Spleen (tissue), 11 donors: ENCODE measurements around the gene ODF2. TPM values are rescaled to one million over a fixed set of nuclear protein-coding genes. Genes with fewer than 3 reads are reported as not detected.

Experiments used
- DNase-seq: peaks from one replicate; pipeline ENCODE4 v3.0.0-alpha.2; 2020
- H3K27ac ChIP-seq, 8 donors: fragments of 200-600 bp; sonication (generic) in 7 of 8; 1 replicate in 4 of 8; 2 replicates in 4 of 8; pipeline versions ENCODE4 v1.5.0 to v1.8.0; 2016 to 2021; ENCODE audit warnings: inconsistent platforms in 4 of 8, mild to moderate bottlenecking in 4 of 8, moderate library complexity in 1 of 8
- H3K27me3 ChIP-seq, 7 donors: fragments of 200-600 bp; sonication (generic) in 6 of 7; replicated peaks in 1 of 7; 1 replicate in 4 of 7; 2 replicates in 3 of 7; pipeline versions ENCODE4 v1.5.0 to v1.8.0; 2016 to 2021; ENCODE audit warnings: inconsistent platforms in 3 of 7, mild to moderate bottlenecking in 1 of 7
- H3K36me3 ChIP-seq, 6 donors: fragments of 200-600 bp; sonication (generic) in 5 of 6; 1 replicate in 4 of 6; 2 replicates in 2 of 6; pipeline versions ENCODE4 v1.5.0 to v1.8.0; 2016 to 2021; ENCODE audit warnings: inconsistent platforms in 2 of 6
- H3K4me1 ChIP-seq, 6 donors: fragments of 200-600 bp; sonication (generic) in 5 of 6; 1 replicate in 3 of 6; 2 replicates in 3 of 6; pipeline versions ENCODE4 v1.5.0 to v1.8.0; 2016 to 2021; ENCODE audit warnings: inconsistent platforms in 3 of 6
- H3K4me3 ChIP-seq, 8 donors: fragments of 200-600 bp; sonication (generic) in 7 of 8; 1 replicate in 4 of 8; 2 replicates in 4 of 8; pipeline versions ENCODE4 v1.5.0 to v1.8.0; 2016 to 2021; ENCODE audit warnings: inconsistent platforms in 4 of 8, mild to moderate bottlenecking in 4 of 8, moderate library complexity in 2 of 8
- H3K9me3 ChIP-seq, 8 donors: fragments of 200-600 bp; sonication (generic) in 7 of 8; 1 replicate in 4 of 8; 2 replicates in 4 of 8; pipeline versions ENCODE4 v1.5.0 to v1.8.0; 2016 to 2021; ENCODE audit warnings: inconsistent platforms in 4 of 8
- POLR2A ChIP-seq, 3 donors: fragments of 450-650 bp; IDR thresholded peaks; one replicate each; pipeline ENCODE4 v1.5.1; 2017; ENCODE audit warnings: antibody characterized with exemption in 3 of 3, mild to moderate bottlenecking in 1 of 3
- POLR2AphosphoS5 ChIP-seq, 3 donors: sonication (generic); formaldehyde crosslinking; IDR thresholded peaks; one replicate each; pipeline ENCODE4 v1.5.1; 2017; ENCODE audit warnings: antibody characterized with exemption in 3 of 3
- WGBS, 5 donors: extraction: QIAGEN DNeasy Blood & Tissue Kit in 3 of 5; methylation state at CpG; one replicate each; pipeline versions ENCODE4 v1.1.5 to v1.1.7; 2013 to 2018; 5-methylcytosine and 5-hydroxymethylcytosine counted together
- intact Hi-C: fragments of 100-400 bp; cut with DNase I; formaldehyde crosslinking; loops from one replicate; pipeline ENCODE4 v1.15.0; 2023; ENCODE audit warnings: low total_unique reads
- polyA plus RNA-seq, 3 donors: library from polyadenylated mRNA; stranded (reverse); fragments of 200-250 nt; gene quantifications; one replicate each; pipeline ENCODE4 v1.2.1, GENCODE V29; 2013
- total RNA-seq, 7 donors: library from RNA; depleted of rRNA in 3 of 7; stranded (reverse); fragments of >200 nt in 3 of 7; fragmentation: NEBNext Ultra II Directional in 4 of 7; extraction: Animal tissue kit (Norgen Biotek cat#: 25700) in 4 of 7; gene quantifications; one replicate each; pipeline versions ENCODE4 v1.1.0 to v1.2.1, GENCODE V29; 2016 to 2021
- TF ChIP-seq, protein P1 (sequence below), 11 experiments: fragments of 200-600 bp in 7 of 11; fragments of 450-650 bp in 4 of 11; sonication (generic) in 4 of 11; IDR thresholded peaks in 8 of 11; conservative IDR thresholded peaks in 3 of 11; 1 replicate in 7 of 11; 2 replicates in 4 of 11; pipeline versions ENCODE4 v1.4.0 to v1.8.0; 2016 to 2021; ENCODE audit warnings: antibody characterized with exemption in 11 of 11, inconsistent platforms in 4 of 11, mild to moderate bottlenecking in 1 of 11
- donor health status: healthy with polysubstance abuse.
- donor health status: DM: no; HTN: no; CAD: no; lungs with moderate emphysema.
- donor health status: DM: no; HTN: no; CAD: no.
- donor health status: Bipolar disorder and iron deficiency.
- donor health status: healthy.
- donor health status: DM: no; HTN: no; CAD: no.
- donor health status: DM: yes; HTN: yes; CAD: no.

ODF2 gene
- total and polyA plus RNA-seq, 10 donors: 13.4 to 37.5 (median 26.6) TPM

DNA sequence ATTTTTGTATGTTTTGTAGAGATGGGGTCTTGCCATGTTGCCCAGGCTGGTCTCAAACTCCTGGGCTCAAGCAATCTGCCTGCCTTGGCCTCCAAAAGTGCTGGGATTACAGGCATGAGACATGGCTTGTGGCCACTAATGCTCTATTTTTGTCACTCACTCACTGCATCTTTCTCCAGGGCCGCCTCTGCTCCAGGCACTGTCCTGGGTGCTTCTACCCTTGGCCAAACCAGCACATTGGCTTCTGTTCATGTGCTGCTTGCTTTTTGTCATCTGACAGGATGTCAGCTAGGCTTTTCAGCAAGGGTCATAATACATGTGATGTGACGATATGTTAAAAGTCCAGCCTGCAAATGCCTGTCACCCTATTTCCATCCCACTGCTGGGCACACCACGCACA, 3.2 kb downstream of the ODF2 start:
- WGBS, 5 donors: 89 to 99% (median 97%) methylated on average over 3 of the region's 3 CpGs
- no peaks in the 10 kb centered on the region for H3K27me3 ChIP-seq
- no peaks in the 10 kb centered on the region for H3K9me3 ChIP-seq
- no peak for TF ChIP-seq POLR2AphosphoS5 (IDR thresholded peaks at IDR 0.05)
- TF ChIP-seq POLR2A (IDR thresholded peaks at IDR 0.05): no peak
- TF ChIP-seq, protein P1, sequence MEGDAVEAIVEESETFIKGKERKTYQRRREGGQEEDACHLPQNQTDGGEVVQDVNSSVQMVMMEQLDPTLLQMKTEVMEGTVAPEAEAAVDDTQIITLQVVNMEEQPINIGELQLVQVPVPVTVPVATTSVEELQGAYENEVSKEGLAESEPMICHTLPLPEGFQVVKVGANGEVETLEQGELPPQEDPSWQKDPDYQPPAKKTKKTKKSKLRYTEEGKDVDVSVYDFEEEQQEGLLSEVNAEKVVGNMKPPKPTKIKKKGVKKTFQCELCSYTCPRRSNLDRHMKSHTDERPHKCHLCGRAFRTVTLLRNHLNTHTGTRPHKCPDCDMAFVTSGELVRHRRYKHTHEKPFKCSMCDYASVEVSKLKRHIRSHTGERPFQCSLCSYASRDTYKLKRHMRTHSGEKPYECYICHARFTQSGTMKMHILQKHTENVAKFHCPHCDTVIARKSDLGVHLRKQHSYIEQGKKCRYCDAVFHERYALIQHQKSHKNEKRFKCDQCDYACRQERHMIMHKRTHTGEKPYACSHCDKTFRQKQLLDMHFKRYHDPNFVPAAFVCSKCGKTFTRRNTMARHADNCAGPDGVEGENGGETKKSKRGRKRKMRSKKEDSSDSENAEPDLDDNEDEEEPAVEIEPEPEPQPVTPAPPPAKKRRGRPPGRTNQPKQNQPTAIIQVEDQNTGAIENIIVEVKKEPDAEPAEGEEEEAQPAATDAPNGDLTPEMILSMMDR (IDR thresholded peaks at IDR 0.05 in 8 of 11, conservative IDR thresholded peaks at IDR 0.05 in 3 of 11): no peak
- peaks cover 0 to 50% (median 44%) of the 10 kb centered on the region in 6 donors for H3K36me3 ChIP-seq
- no peak for DNase-seq
- intact Hi-C loops: no loop called here
- H3K4me3 ChIP-seq: no peak overlapping the region
- H3K27ac ChIP-seq: no peak overlapping the region
- H3K4me1 ChIP-seq: peaks cover 5 to 24% (median 17%) of the 10 kb centered on the region in 6 donors

DNA sequence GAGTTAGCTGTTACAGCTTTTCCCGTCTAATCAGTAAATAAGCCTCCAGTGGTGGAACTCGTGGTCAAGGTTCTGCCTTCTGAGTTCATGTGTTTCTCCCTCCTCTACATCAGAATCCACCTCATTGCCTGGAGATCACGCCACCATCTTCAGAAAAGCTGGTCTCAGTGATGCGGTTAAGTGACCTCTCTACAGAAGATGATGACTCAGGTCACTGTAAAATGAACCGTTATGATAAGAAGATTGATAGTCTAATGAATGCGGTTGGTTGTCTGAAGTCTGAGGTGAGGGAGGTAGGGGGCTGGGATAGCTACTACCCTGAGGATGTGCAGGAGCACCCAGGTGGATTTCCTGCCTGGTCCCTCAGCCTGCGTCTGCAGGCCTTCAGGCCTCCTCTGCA, 13.3 kb downstream of the ODF2 start:
- Histone ChIP-seq H3K4me3 (no peak overlapping the region), H3K27ac (no peak overlapping the region), H3K27me3 (no peaks in the 10 kb centered on the region), H3K36me3 (peaks cover 0 to 90% (median 45%) of the 10 kb centered on the region in 6 donors), H3K9me3 (no peaks in the 10 kb centered on the region), H3K4me1 (peaks cover 0 to 5% (median 0%) of the 10 kb centered on the region in 6 donors)
- 90 to 94% (median 93%) methylated on average over 7 of the region's 7 CpGs for WGBS, 5 donors
- intact Hi-C loops: no loop called here
- TF ChIP-seq POLR2A (IDR thresholded peaks at IDR 0.05) (no peak), POLR2AphosphoS5 (IDR thresholded peaks at IDR 0.05) (no peak)
- TF ChIP-seq, protein P1 (IDR thresholded peaks at IDR 0.05 in 8 of 11, conservative IDR thresholded peaks at IDR 0.05 in 3 of 11): no peak
- DNase-seq: no peak

DNA sequence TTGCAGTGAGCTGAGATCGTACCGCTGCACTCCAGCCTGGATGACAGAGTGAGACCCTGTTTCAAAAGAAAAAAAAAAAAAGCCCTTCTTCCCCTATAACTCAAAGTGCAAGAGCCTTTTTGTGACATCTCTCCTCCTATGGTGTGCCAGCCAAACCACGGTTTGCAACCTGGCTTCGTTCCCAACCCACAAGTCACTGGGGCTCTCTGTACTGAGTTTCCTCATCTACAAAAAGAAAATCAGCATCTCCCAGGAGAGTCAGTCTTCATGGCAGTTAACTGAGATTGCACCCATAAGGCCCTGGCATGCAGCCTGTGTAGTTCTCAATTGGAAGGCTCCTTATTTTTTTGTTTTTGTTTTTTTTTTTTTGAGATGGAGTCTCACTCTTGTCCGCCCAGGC, 14.8 kb downstream of the ODF2 start:
- Histone ChIP-seq H3K27me3 (no peaks in the 10 kb centered on the region), H3K27ac (no peak overlapping the region), H3K4me3 (no peak overlapping the region), H3K4me1 (peaks cover 0 to 5% (median 0%) of the 10 kb centered on the region in 6 donors), H3K36me3 (peaks cover 0 to 93% (median 54%) of the 10 kb centered on the region in 6 donors), H3K9me3 (no peaks in the 10 kb centered on the region)
- WGBS, 5 donors: 44 to 67% (median 50%) methylated on average over 5 of the region's 5 CpGs
- no peak for DNase-seq
- TF ChIP-seq POLR2AphosphoS5 (IDR thresholded peaks at IDR 0.05) (no peak), POLR2A (IDR thresholded peaks at IDR 0.05) (no peak)
- TF ChIP-seq, protein P1 (IDR thresholded peaks at IDR 0.05 in 8 of 11, conservative IDR thresholded peaks at IDR 0.05 in 3 of 11): no peak
- intact Hi-C loops: no loop called here

DNA sequence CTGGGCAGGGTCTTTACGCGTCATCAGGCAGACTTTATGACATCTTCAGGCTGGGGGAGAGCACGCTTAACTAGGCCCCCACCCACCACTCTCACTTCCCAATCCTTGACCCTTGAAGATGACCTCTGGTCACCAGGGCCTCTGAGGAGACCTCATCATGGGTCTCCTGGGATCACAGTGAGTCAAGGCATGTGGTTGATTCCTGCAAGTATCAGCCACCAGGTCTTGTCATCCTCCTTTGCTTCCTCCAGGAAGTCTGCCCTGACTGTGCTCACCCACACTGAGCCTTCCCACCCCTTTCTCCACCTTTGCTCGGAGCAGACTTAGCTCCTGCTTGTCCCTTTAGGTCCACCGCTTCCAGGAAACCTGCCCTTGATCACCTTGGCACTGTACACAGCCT, 17.3 kb downstream of the ODF2 start:
- Histone ChIP-seq H3K27me3 (no peaks in the 10 kb centered on the region), H3K4me3 (no peak overlapping the region), H3K9me3 (no peaks in the 10 kb centered on the region), H3K27ac (no peak overlapping the region), H3K36me3 (peaks cover 0 to 96% (median 58%) of the 10 kb centered on the region in 6 donors), H3K4me1 (peaks cover 0 to 5% (median 0%) of the 10 kb centered on the region in 6 donors)
- intact Hi-C loops: no loop called here
- TF ChIP-seq POLR2A (IDR thresholded peaks at IDR 0.05) (no peak), POLR2AphosphoS5 (IDR thresholded peaks at IDR 0.05) (no peak)
- TF ChIP-seq, protein P1 (IDR thresholded peaks at IDR 0.05 in 8 of 11, conservative IDR thresholded peaks at IDR 0.05 in 3 of 11): no peak
- 89 to 95% (median 93%) methylated on average over 2 to 5 of the region's 5 CpGs for WGBS, 5 donors
- no peak for DNase-seq
